Measurements from ENCODE around the gene UQCC2. TPM values are rescaled to one million over a fixed set of nuclear protein-coding genes. Genes with fewer than 3 reads are reported as not detected.

Gene UQCC2
- total RNA-seq, 4 donors from 2014 or later = 11.3 to 39.4 (median 21.7) TPM

DNA sequence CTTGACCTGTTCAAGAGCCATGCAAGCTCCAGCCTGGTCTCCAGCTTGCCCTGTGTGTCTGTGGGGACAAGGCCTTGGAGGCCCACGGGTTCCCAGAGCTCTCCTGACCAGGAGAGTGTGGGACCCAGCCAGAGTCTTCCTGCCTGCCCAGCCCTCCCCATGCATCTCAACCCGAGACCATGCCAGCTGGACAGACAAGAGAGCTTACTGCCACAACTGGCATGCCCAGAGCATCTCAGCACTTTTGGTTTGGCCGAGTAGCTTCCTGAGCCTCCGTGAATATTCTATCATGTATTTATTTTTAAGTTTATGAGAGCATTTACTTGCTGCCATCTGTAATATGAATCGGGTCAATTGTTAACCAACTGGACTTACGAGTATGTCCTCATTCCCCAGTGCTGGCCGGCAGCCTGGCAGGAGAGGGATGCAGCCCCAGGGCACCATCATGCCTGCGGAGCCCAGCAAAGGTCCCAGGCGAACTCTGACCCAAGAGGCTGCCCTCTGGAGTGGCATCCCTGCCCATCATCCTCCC is 20.3 kb upstream of the UQCC2 start:
- Histone ChIP-seq H3K36me3 (no peaks in the 10 kb centered on the region), H3K4me1 (no peaks in the 10 kb centered on the region), H3K27me3 (peaks cover 2% of the 10 kb centered on the region), H3K4me3 (no peak overlapping the region), H3K9me3 (no peaks in the 10 kb centered on the region), H3K27ac (no peak overlapping the region)
- no peak for DNase-seq (ENCODE audit: low spot score in 2 of 2)
- WGBS = 48% methylated on average over 7 of the region's 9 CpGs
- TF ChIP-seq POLR2A (IDR thresholded peaks at IDR 0.05) (no peak), EP300 (IDR thresholded peaks at IDR 0.05) (no peak), POLR2AphosphoS5 (IDR thresholded peaks at IDR 0.05) (no peak)
- TF ChIP-seq, protein P1, sequence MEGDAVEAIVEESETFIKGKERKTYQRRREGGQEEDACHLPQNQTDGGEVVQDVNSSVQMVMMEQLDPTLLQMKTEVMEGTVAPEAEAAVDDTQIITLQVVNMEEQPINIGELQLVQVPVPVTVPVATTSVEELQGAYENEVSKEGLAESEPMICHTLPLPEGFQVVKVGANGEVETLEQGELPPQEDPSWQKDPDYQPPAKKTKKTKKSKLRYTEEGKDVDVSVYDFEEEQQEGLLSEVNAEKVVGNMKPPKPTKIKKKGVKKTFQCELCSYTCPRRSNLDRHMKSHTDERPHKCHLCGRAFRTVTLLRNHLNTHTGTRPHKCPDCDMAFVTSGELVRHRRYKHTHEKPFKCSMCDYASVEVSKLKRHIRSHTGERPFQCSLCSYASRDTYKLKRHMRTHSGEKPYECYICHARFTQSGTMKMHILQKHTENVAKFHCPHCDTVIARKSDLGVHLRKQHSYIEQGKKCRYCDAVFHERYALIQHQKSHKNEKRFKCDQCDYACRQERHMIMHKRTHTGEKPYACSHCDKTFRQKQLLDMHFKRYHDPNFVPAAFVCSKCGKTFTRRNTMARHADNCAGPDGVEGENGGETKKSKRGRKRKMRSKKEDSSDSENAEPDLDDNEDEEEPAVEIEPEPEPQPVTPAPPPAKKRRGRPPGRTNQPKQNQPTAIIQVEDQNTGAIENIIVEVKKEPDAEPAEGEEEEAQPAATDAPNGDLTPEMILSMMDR (IDR thresholded peaks at IDR 0.05) = no peak

DNA sequence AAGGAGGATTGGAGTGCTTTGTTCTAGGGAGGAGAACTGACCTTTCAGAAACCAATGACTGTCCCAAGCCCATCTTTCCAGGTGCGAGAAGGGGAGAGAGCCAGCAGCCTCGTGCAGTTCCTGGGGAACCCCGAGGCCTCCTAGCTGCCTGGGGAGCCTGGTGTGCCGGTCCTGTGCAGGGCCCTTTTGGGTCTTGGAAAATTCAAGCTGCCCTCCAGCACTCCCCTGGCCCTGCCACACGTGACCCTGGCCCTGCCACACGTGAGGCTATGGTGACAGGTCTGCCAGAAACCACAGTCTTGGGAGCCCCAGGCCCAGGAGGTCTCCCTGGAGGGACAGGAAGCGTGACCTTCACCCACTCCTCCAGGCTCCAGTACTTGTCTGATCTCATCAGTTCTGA is 19.5 kb upstream of the UQCC2 start:
- DNase-seq (ENCODE audit: low spot score in 2 of 2) = no peak
- Histone ChIP-seq H3K27me3 (peaks cover 5% of the 10 kb centered on the region), H3K9me3 (no peaks in the 10 kb centered on the region), H3K36me3 (no peaks in the 10 kb centered on the region), H3K27ac (no peak overlapping the region), H3K4me3 (no peak overlapping the region), H3K4me1 (no peaks in the 10 kb centered on the region)
- 61% methylated on average over 3 of the region's 7 CpGs for WGBS
- no peak for TF ChIP-seq POLR2AphosphoS5 (IDR thresholded peaks at IDR 0.05)

DNA sequence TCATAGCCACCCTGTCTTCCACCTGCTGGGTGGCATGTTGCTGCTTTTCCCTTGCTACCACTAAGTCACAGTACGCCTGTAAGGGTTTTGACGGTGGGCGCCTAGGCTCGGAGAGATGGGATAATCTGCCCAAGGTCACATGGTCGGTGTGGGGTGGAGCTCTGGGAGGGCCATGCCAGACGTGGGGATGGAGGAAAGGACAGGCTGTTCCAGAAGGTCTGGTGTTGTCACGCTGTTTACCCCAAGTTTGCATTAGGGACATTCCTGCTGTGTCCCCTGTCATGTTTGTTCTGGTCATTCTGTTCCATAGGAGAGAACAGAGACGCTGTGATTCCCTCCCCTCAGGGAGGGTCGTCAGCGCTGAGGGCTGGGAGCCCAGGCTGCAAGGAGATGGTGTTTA is 19.1 kb upstream of the UQCC2 start:
- H3K27ac ChIP-seq = no peak overlapping the region
- no peaks in the 10 kb centered on the region for H3K4me1 ChIP-seq
- H3K36me3 ChIP-seq = no peaks in the 10 kb centered on the region
- TF ChIP-seq, protein P1 (IDR thresholded peaks at IDR 0.05) = no peak
- no peak for TF ChIP-seq EP300 (IDR thresholded peaks at IDR 0.05)
- TF ChIP-seq POLR2A (IDR thresholded peaks at IDR 0.05) = no peak
- no peak for TF ChIP-seq POLR2AphosphoS5 (IDR thresholded peaks at IDR 0.05)
- DNase-seq (ENCODE audit: low spot score in 2 of 2) = no peak
- no peaks in the 10 kb centered on the region for H3K9me3 ChIP-seq
- no peak overlapping the region for H3K4me3 ChIP-seq
- WGBS = 86% methylated on average over 10 of the region's 10 CpGs
- H3K27me3 ChIP-seq = peaks cover 5% of the 10 kb centered on the region

DNA sequence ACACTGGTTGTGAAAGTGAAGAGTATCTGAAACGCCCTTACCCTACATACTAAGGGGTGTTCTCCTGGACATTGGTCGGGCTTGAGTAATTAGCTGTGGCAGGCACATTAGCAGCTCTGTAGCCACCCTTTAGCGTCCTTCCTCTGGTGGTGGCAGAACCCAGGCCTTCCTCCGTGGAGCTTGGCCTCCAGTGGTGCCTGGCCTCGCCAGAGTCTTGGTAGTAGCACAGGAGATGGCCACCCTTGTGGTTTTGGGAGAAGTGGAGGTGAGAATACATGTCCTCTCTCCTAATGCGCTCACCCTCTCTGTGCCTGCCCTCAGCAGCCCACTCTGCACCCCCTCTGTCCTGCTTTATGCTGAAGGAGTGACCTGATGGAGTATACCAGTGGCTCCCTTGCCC is 17.6 kb upstream of the UQCC2 start:
- Histone ChIP-seq H3K36me3 (no peaks in the 10 kb centered on the region), H3K4me1 (no peaks in the 10 kb centered on the region), H3K27ac (no peak overlapping the region), H3K4me3 (no peak overlapping the region), H3K9me3 (no peaks in the 10 kb centered on the region), H3K27me3 (peaks cover 5% of the 10 kb centered on the region)
- WGBS = 95% methylated on average over 5 of the region's 6 CpGs
- no peak for DNase-seq (ENCODE audit: low spot score in 2 of 2)
- TF ChIP-seq, protein P1 (IDR thresholded peaks at IDR 0.05) = no peak
- TF ChIP-seq POLR2AphosphoS5 (IDR thresholded peaks at IDR 0.05) = no peak

DNA sequence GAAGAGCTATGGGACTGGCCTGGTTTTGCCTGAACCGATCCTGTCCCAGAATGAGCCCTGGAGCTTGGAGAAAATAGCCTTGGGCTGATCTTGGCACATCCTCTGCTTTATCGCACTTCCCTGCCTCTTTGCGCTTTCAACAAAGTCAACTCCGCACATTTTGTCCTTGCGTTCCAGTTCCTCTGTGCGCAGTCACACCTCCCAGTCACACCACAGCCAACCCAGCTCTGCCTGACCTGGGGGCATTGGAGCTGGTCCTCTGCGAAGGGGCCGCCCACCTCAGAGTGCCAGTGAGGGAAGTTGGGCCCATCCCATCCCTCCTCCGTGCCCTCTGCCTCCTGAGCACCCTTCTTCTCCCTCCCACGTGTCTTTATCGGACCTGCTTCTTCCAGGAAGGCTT is 16.9 kb upstream of the UQCC2 start:
- no peak for DNase-seq (ENCODE audit: low spot score in 2 of 2)
- no peak overlapping the region for H3K4me3 ChIP-seq
- no peaks in the 10 kb centered on the region for H3K9me3 ChIP-seq
- H3K27me3 ChIP-seq = peaks cover 9% of the 10 kb centered on the region
- H3K4me1 ChIP-seq = no peaks in the 10 kb centered on the region
- no peak overlapping the region for H3K27ac ChIP-seq
- TF ChIP-seq, protein P1 (IDR thresholded peaks at IDR 0.05) = no peak
- no peak for TF ChIP-seq POLR2A (IDR thresholded peaks at IDR 0.05)
- no peak for TF ChIP-seq EP300 (IDR thresholded peaks at IDR 0.05)
- TF ChIP-seq POLR2AphosphoS5 (IDR thresholded peaks at IDR 0.05) = no peak
- 87% methylated on average over 11 of the region's 11 CpGs for WGBS
- H3K36me3 ChIP-seq = no peaks in the 10 kb centered on the region

DNA sequence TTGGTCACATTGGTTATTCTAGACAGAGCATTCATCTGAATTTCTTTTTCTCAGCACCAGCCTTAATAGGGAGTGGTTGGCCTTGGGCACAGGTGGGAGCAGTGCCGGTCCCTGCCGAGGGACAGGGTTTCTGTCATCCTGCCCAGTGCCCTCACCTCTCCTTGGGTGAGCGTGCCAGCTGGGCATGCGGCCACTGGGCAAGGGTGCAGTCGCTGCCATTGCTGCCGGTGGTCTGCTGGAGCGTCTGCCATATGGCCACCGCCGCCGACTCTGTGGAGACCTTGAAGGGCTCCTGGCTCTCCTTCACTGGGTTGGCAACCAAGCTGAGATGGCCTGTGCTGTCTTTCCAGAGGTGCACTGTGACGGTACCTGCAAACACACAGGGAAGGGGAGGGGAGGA is 16.4 kb upstream of the UQCC2 start:
- Histone ChIP-seq H3K27me3 (peaks cover 9% of the 10 kb centered on the region), H3K27ac (no peak overlapping the region), H3K4me1 (no peaks in the 10 kb centered on the region), H3K9me3 (no peaks in the 10 kb centered on the region), H3K36me3 (no peaks in the 10 kb centered on the region), H3K4me3 (no peak overlapping the region)
- TF ChIP-seq, protein P1 (IDR thresholded peaks at IDR 0.05) = no peak
- TF ChIP-seq POLR2A (IDR thresholded peaks at IDR 0.05) (no peak), POLR2AphosphoS5 (IDR thresholded peaks at IDR 0.05) (no peak), EP300 (IDR thresholded peaks at IDR 0.05) (no peak)
- no peak for DNase-seq (ENCODE audit: low spot score in 2 of 2)
- WGBS = 94% methylated on average over 11 of the region's 11 CpGs

Data from suprapubic skin (tissue), 4 donors.